Activated CD4-positive, alpha-beta T cell treated with anti-CD3 and anti-CD28 coated beads for 1 hour (primary cell): ENCODE data around the gene ASTN2.

Experiments
- DNase-seq: peaks from one replicate; pipeline ENCODE4 v3.0.0-alpha.2; 2020

The ASTN2 gene

GRCh38 chr9:116491219-116491618 is 923.6 kb downstream of the ASTN2 start:
- DNase-seq: no peak

GRCh38 chr9:116490321-116490720 is 924.5 kb downstream of the ASTN2 start:
- no peak for DNase-seq

GRCh38 chr9:116488373-116488772 is 926.5 kb downstream of the ASTN2 start:
- no peak for DNase-seq

DNA sequence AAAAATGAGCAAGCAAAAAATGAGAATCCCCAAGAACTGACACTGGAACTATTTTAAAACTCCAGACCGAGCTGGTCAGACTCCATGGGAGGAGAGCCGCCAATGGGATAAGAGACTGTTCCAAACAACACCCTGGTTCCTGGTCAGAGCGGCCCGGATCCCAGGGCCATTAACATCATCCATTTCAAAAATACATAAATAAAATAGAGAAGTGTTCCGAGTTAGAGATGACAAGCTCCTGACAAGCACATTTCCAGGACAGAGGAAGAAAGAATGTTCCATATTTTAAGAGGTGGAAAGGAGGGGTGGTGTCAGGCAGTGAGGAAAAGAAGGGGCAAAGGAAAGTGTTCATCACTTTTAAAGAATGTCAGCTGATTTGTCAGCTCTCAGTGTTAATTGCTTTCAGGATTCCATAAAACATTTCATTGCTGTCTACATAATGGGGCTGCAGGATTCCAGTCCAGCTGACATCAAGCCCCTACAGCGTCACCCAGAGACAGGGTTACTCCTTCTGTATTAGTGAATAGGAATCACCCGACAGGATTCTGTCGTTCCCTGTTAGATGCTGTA is 930.3 kb downstream of the ASTN2 start:
- no peak for DNase-seq

- no peak for DNase-seq
These were observed 931.0 kb downstream of the ASTN2 start for GRCh38 chr9:116483622-116484491.

DNA sequence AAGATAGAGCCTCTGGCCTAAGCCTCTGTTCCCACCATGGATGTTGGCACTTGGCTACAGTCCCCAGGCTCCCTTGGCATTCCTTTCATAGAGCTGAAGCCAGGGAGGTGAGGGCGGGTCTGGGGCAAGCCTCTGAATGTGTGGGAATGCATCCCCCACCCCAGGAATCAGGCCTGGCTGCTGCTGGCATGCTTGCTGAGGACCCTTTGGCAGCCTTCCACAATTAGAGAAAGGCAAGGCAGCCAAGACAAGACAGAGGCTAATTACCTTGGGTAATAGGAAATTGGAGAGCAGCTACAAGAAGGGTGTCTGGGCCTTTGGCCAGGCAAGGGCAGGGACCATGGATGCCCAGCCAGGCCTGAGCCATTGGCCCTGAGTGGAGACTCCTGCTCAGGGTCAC is 932.1 kb downstream of the ASTN2 start:
- no peak for DNase-seq

GRCh38 chr9:116480700-116481099 is 934.2 kb downstream of the ASTN2 start:
- DNase-seq: no peak

DNA sequence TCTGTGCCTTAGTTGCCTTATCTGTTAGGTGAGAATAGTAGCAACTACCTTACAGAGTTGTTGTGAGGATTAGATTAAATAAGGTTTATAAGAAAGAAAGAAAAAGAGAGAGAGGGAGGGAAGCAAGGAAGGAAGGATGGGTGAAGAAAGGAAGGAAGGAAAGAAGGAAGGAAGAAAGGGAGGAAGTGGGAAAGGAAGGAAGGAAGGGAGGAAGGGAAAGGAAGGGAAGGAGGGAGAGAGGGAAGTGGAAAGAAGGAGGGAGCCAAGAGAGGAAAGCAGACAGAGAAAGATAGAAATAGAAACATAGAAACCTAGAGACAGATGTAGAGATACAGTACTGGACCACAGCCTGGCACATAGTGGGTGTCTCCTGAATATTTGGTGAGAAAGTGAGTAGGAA is 934.9 kb downstream of the ASTN2 start:
- no peak for DNase-seq

DNA sequence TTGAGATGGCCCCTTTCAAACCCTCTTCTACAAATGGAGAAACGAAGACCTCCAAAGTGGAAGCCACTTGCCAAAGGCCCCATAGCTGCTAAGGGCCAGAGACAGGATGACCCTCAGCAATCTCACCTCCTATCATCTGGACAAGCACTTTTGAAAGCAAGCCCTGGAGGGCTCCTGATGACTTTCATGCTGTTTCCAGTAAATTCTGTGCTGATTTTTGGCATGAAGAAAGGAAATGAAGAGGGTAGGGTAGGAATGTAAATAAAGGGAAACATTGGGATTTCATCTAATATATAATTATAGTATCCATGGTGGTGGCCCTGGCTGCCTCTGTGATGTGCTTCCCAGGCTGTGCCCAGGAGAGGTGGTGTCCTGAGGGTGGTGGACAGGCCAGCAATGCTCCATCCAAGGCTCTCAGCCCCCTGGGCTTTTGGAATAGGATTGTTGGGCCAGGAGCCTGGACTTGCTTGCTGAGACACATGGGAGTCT is 935.8 kb downstream of the ASTN2 start:
- no peak for DNase-seq

GRCh38 chr9:116477584-116478141 is 937.2 kb downstream of the ASTN2 start:
- no peak for DNase-seq

DNA sequence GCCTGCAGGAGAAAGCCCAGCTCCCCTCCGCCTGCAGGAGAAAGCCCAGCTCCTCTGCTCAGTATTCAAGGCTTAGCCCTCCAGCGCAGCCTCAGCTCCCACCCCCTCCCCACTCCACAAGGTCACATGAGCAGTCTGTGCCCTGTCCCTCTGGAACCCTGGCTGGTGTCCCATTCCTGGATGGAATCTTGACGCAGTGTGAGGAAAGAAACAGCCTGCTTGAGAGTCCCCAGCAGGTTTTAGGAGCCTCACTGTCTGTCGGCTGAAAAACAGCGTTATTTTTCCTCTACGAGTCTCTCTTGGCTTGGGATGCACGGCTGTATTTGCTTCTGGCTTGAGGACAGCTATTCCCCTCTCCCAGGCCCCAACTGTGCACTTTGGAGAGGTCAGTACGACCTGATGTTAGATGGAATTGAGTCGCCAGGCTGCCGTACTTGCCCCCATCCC is 937.9 kb downstream of the ASTN2 start:
- DNase-seq: no peak

- no peak for DNase-seq
These were observed 938.9 kb downstream of the ASTN2 start for GRCh38 chr9:116476002-116476401.

DNA sequence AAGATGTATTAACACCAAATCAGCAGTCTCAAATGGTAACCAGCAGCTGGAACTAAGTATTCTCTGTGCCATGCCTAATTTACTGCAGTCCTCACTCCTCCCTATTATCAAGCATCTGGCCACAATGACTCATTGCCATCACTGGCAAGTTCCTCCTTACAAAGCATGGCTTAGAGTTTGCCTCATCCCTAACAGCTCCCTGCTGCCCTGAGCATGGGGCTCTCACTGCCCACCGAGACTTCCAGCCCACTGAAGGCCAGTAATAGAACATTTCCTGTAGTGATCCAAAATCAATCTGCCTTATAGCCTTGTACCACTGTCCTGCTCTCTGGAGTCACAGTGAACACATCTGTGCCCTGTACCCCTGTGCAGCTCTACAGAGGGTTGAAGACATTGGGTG is 939.7 kb downstream of the ASTN2 start:
- DNase-seq: no peak

- no peak for DNase-seq
These were observed 942.8 kb downstream of the ASTN2 start for GRCh38 chr9:116471944-116472506.

DNA sequence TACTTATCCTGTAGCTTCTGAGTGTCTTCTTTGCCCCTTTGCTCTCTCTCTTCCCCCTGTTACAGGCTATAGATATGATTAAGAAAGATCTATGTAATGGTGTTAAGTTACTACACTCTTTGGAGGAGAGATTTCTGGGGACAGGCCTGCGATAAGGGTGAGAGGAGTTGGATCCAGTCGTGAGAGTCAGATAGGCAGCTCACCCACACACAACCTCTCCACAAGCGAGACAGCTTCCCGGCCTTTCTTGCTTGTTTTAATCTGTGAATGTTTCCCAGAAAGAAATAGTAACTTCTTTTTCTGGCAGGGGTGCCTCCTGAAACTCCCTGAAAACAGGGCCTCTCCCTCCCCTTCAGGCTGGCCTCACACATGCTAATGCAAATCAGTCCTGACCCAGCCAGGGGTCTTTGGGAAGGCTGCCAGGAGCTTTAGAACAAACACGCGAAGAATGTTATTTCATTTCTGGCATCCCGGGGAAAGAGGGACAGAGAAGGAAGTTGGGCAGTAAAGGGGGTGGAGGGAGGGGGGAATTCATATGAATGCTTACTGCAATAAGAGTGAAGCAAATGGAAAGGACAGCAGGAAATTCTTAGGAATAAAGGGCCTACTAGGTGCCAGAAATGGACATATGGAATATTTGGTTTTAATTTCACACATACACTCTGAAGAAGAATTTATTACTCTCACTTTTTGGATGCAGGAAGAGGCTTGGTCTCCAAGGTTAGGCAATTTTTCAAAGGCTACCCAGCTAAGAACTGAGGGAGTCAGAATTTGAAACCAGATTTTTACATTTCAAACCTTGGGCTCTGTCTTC is 943.6 kb downstream of the ASTN2 start:
- no peak for DNase-seq

GRCh38 chr9:116468793-116469527 is 945.9 kb downstream of the ASTN2 start:
- DNase-seq: no peak

GRCh38 chr9:116468369-116468768 is 946.5 kb downstream of the ASTN2 start:
- DNase-seq: no peak

DNA sequence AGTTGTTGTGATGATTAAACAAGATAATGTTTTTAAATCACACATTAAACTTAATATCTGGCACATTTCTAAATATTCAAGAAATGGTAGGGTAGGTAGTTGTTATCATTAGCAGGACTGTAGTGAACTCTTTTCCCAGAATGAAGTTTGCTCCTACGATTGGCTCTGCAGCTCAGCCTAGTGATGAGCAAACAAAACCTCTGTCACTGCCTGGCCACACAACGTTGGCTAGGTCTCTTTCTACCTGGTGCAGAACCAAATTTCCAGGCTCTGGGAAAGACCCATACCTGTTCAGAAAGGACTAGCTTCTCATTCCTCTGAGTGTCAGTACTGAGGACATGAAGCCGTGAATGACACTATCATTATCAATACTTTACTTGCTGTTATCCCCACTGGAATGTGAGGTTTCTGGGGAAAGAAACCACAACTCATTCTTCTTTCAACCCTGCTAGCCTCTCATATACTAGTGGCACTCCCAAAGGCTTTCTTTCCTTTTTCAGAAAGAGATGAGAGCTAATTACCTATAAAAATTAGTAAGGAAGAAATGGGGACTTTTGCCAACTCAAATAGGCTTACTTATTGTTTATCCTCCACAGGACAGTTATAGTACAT is 947.0 kb downstream of the ASTN2 start:
- no peak for DNase-seq

DNA sequence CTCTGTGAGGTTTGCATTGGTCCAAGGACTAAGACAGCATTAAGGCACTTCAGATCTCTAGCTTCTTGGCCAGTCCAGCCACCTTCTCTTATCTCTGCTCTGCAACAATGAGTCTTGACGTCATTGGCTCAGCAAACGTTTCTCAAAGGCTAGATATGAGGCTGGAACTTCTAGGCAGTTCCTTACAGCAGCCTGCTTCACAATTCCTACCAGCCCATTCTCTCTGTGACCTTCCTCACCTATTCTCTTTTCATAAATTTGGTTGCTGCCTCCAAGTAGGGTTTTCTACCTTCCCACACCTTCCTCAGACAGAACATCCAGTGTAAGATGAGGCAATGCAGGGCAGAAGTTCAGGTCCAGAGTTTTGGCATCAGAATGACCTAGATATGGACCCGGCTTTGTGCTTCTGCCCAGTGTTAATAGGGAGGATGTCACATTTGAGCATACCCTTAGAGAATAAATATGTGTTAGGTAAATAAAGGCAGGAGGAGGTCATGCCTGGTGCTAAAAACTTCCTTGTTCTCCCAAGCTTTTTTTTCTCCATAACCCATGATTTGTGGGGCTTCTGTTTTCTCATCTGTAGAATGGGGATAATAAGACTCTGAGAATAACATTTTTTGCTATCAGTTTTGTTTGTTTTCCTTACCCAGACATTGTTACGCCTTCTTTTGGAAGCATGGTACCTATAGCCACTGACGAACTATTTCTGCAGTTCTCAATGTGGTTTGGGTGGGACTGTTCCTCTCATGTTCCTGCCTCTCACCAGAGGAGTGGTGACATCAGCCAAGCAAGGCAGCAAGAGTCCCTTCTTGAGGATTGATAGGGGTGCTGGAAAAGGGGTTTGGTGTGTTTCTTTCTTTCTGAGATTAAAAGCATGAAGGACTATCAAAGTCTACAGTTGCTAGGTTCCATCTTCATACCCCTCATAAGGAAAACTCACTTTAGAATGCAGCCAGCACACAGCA is 948.3 kb downstream of the ASTN2 start:
- no peak for DNase-seq

DNA sequence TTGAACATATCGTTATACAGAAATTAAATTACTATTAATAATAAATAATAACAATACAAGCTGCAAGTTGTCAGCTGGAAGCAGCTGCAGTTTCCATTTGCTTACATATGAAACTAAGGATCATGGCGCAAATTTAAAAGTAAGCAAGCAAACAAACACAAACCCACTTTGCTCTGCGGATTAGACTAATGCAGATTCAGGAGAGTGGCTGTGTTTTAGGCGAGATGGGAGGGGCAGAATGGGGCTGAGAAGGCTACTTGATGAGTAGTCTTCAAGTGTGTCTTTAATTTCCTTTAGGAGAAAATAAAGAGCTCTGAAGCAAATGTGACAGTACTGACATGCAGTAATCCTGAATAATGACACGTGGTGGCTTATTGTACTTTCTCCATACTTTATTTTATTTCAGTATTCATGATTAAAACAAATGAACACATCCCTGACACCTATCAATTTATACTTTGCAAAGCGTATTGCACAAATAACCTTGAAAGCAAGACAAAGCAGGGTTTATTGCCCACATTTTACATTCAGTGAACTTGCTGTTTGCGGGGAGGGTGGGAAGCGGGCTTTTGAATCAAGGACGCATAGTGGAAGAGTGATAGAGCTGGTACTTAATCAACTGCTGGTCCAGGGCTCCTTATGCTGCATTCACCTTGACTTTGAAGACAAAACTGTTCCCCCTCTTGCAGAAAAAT is 949.1 kb downstream of the ASTN2 start:
- no peak for DNase-seq
